ENCODE data around the gene CAMTA1.

GRCh38 chr1:6788946-6789345, 3.7 kb downstream of the CAMTA1 start:
- TF ChIP-seq POLR2A (IDR thresholded peaks at IDR 0.05): no peak
- TF ChIP-seq CTCF (IDR thresholded peaks at IDR 0.05): no peak
- no peak for TF ChIP-seq POLR2AphosphoS5 (IDR thresholded peaks at IDR 0.05)

Measured in upper lobe of left lung (tissue), 4 donors.